H9 (cell line): ENCODE data around the gene THBS1. TPM values are rescaled to one million over a fixed set of nuclear protein-coding genes. Genes with fewer than 3 reads are reported as not detected.

Experiments
- DNase-seq: peaks from one replicate; pipeline ENCODE4 v3.0.0-alpha.2; 2017
- H2AFZ ChIP-seq: one replicate; pipeline ENCODE4 v1.6.1; 2013; ENCODE audit warnings: mild to moderate bottlenecking, low read length, control low read depth, moderate library complexity
- H2AK5ac ChIP-seq: 2 replicates; pipeline ENCODE4 v1.6.1; 2013; ENCODE audit warnings: low read length, control low read depth, mixed read lengths; ENCODE audit not compliant: insufficient read length
- H2BK120ac ChIP-seq: one replicate; pipeline ENCODE4 v1.6.1; 2013; ENCODE audit warnings: low read depth, mild to moderate bottlenecking, low read length, control low read depth, inconsistent platforms; ENCODE audit not compliant: poor library complexity, severe bottlenecking
- H2BK12ac ChIP-seq: 2 replicates; pipeline ENCODE4 v1.6.1; 2013; ENCODE audit warnings: low read length, control low read depth, mixed read lengths, low read depth; ENCODE audit not compliant: insufficient read length
- H2BK15ac ChIP-seq: 2 replicates; pipeline ENCODE4 v1.6.1; 2013; ENCODE audit warnings: low read depth, low read length, control low read depth
- H2BK20ac ChIP-seq: one replicate; pipeline ENCODE4 v1.6.1; 2013; ENCODE audit warnings: low read depth, mild to moderate bottlenecking, low read length, control low read depth, inconsistent platforms; ENCODE audit not compliant: poor library complexity, severe bottlenecking
- H2BK5ac ChIP-seq: 2 replicates; pipeline ENCODE4 v1.6.1; 2013; ENCODE audit warnings: low read length, control low read depth, mixed read lengths; ENCODE audit not compliant: insufficient read length
- H3K14ac ChIP-seq: 2 replicates; pipeline ENCODE4 v1.6.1; 2013; ENCODE audit warnings: low read length, control low read depth; ENCODE audit not compliant: insufficient read depth
- H3K18ac ChIP-seq: 2 replicates; pipeline ENCODE4 v1.6.1; 2013; ENCODE audit warnings: low read depth, mild to moderate bottlenecking, mixed read lengths, low read length, control low read depth; ENCODE audit not compliant: insufficient read length
- H3K23ac ChIP-seq: 2 replicates; pipeline ENCODE4 v1.6.1; 2013; ENCODE audit warnings: low read length, control low read depth, mixed read lengths, low read depth; ENCODE audit not compliant: insufficient read length
- H3K23me2 ChIP-seq: 2 replicates; pipeline ENCODE4 v1.6.1; 2013; ENCODE audit warnings: low read depth, mild to moderate bottlenecking, mixed read lengths, low read length, control low read depth; ENCODE audit not compliant: insufficient read length, poor library complexity, severe bottlenecking
- H3K27ac ChIP-seq: 2 replicates; pipeline ENCODE4 v1.5.1; 2013; ENCODE audit warnings: low read length, control low read depth, mixed read lengths, low read depth; ENCODE audit not compliant: insufficient read length
- H3K27me3 ChIP-seq: 2 replicates; pipeline ENCODE4 v1.6.1; 2013; ENCODE audit warnings: low read length, control low read depth, inconsistent platforms; ENCODE audit not compliant: insufficient read depth
- H3K4ac ChIP-seq: 2 replicates; pipeline ENCODE4 v1.6.1; 2013; ENCODE audit warnings: low read depth, mild to moderate bottlenecking, control low read depth, inconsistent platforms, low read length, moderate library complexity
- H3K4me1 ChIP-seq: 2 replicates; pipeline ENCODE4 v1.6.1; 2013; ENCODE audit warnings: low read length, control low read depth, inconsistent platforms; ENCODE audit not compliant: insufficient read depth
- H3K4me2 ChIP-seq: 2 replicates; pipeline ENCODE4 v1.6.1; 2013; ENCODE audit warnings: low read length, control low read depth, mixed read lengths; ENCODE audit not compliant: insufficient read length, insufficient read depth
- H3K56ac ChIP-seq: 2 replicates; pipeline ENCODE4 v1.6.1; 2013; ENCODE audit warnings: low read depth, mild to moderate bottlenecking, mixed read lengths, low read length, control low read depth; ENCODE audit not compliant: insufficient read length
- H3K79me1 ChIP-seq: 2 replicates; pipeline ENCODE4 v1.6.1; 2013; ENCODE audit warnings: low read depth, mild to moderate bottlenecking, moderate library complexity, low read length, control low read depth, inconsistent platforms; ENCODE audit not compliant: insufficient read depth, poor library complexity, severe bottlenecking
- H3K79me2 ChIP-seq: 2 replicates; pipeline ENCODE4 v1.6.1; 2013; ENCODE audit warnings: low read length, control low read depth, inconsistent platforms; ENCODE audit not compliant: insufficient read depth
- H3K9ac ChIP-seq: 2 replicates; pipeline ENCODE4 v1.6.1; 2013; ENCODE audit warnings: low read length, control low read depth, mixed read lengths; ENCODE audit not compliant: insufficient read length; ENCODE audit errors: extremely low read depth
- H3K9me3 ChIP-seq: one replicate; pipeline ENCODE4 v1.6.1; 2013; ENCODE audit warnings: low read depth, low read length, inconsistent platforms; ENCODE audit not compliant: control insufficient read depth
- H3T11ph ChIP-seq: one replicate; pipeline ENCODE4 v1.6.1; 2013; ENCODE audit warnings: mild to moderate bottlenecking, low read length, control low read depth, inconsistent platforms
- H4K20me1 ChIP-seq: one replicate; pipeline ENCODE4 v1.6.1; 2013; ENCODE audit not compliant: control insufficient read depth, insufficient read length, insufficient read depth
- H4K5ac ChIP-seq: 2 replicates; pipeline ENCODE4 v1.6.1; 2013; ENCODE audit warnings: low read depth, mild to moderate bottlenecking, mixed read lengths, low read length, control low read depth; ENCODE audit not compliant: insufficient read length
- H4K8ac ChIP-seq: replicated peaks from 2 replicates; pipeline ENCODE4 v1.6.1; 2013; ENCODE audit warnings: low read length, control low read depth, mixed read lengths, low read depth; ENCODE audit not compliant: insufficient read length
- H4K91ac ChIP-seq: 2 replicates; pipeline ENCODE4 v1.6.1; 2013; ENCODE audit warnings: low read depth, mild to moderate bottlenecking, moderate library complexity, mixed read lengths, low read length, control low read depth; ENCODE audit not compliant: insufficient read length
- H3K27ac Mint-ChIP-seq, 3 experiments: 2 replicates in 2 of 3; 3 replicates in 1 of 3; pipeline ENCODE4 v1.8.0; 2020 to 2021; ENCODE audit warnings: mixed read lengths in 3 of 3, mild to moderate bottlenecking in 1 of 3, moderate library complexity in 1 of 3
- H3K27me3 Mint-ChIP-seq: 2 replicates; pipeline ENCODE4 v1.8.0; 2021; ENCODE audit warnings: low read depth, mild to moderate bottlenecking, moderate library complexity, mixed read lengths
- H3K36me3 Mint-ChIP-seq, 3 experiments: 2 replicates in 2 of 3; 3 replicates in 1 of 3; pipeline ENCODE4 v1.8.0; 2020 to 2021; ENCODE audit warnings: low read depth in 3 of 3, mixed read lengths in 3 of 3; ENCODE audit not compliant: insufficient read depth in 1 of 3
- H3K4me1 Mint-ChIP-seq, 2 experiments: 2 replicates each; pipeline ENCODE4 v1.8.0; 2020; ENCODE audit warnings: mixed read lengths in 2 of 2
- H3K4me3 Mint-ChIP-seq, 2 experiments: 2 replicates in 1 of 2; 3 replicates in 1 of 2; pipeline ENCODE4 v1.8.0; 2020 to 2021; ENCODE audit warnings: mild to moderate bottlenecking in 2 of 2, mixed read lengths in 2 of 2, moderate library complexity in 1 of 2
- H3K9me3 Mint-ChIP-seq, 2 experiments: 2 replicates in 1 of 2; 3 replicates in 1 of 2; pipeline ENCODE4 v1.8.0; 2020; ENCODE audit warnings: mild to moderate bottlenecking in 2 of 2, mixed read lengths in 2 of 2, moderate library complexity in 1 of 2
- CTCF ChIP-seq: fragments of 200-600 bp; sonication (generic); conservative IDR thresholded peaks from 3 replicates; pipeline ENCODE4 v1.8.0; 2021; ENCODE audit warnings: antibody characterized with exemption, mild to moderate bottlenecking
- WGBS: extraction: QIAGEN DNeasy Blood & Tissue Kit; methylation state at CpG from one replicate; pipeline ENCODE4 v1.1.7; 2013; ENCODE audit warnings: missing lambda C conversion rate, low lambda C conversion rate, mixed read lengths; ENCODE audit not compliant: insufficient read length; ENCODE audit errors: extremely low coverage; 5-methylcytosine and 5-hydroxymethylcytosine counted together
- total RNA-seq: library from RNA; stranded (reverse); gene quantifications from 2 replicates; pipeline ENCODE4 v1.2.1, GENCODE V29; 2021

THBS1 gene
- total RNA-seq, 1 experiment from 2014 or later = 72.1 TPM

DNA sequence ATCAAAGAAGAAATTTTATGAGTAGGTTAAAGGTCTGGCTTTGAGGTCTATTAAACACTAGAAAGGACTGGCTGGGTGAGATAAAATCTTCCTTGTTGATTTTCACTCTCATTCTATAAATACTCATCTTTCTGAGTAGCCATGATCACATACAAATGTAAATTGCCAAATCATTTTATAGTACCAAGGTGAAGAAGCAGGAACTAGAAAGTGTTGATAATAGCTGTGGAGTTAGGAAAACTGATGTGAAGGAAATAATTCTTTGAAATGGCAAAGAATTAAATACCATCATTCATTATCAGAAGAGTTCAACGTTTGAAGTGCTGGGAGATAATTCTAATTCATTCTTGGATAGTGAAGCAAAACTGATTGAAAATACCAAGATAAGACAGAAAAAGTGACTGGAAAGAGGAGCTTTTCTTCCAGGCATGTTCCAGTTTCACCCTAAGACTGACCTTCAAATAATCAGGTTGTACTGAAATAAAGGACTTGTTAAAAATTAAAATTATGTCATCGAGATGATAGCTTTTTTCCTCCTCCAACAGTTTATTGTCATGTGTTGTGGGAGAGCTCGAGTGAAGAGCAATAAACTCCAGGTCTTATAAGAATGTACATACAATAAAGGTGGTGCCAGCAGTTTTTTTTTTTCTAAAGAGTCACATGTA lies 17.4 kb downstream of the THBS1 start:
- Histone ChIP-seq H2AK5ac (no peak overlapping the region), H4K8ac (no peak overlapping the region), H2BK5ac (no peak overlapping the region), H3K4ac (no peak overlapping the region), H2BK12ac (no peak overlapping the region), H2AFZ (no peak overlapping the region), H3K56ac (no peak overlapping the region), H3K79me2 (no peaks in the 10 kb centered on the region), H3K79me1 (no peaks in the 10 kb centered on the region), H3K14ac (no peak overlapping the region), H3K9ac (no peak overlapping the region), H3K9me3 (no peaks in the 10 kb centered on the region), H4K5ac (no peak overlapping the region), H3K27me3 (no peaks in the 10 kb centered on the region), H3K27ac (no peak overlapping the region), H3T11ph (no peak overlapping the region), H2BK15ac (no peak overlapping the region), H3K4me1 (no peaks in the 10 kb centered on the region), H2BK120ac (no peak overlapping the region), H4K20me1 (no peaks in the 10 kb centered on the region), H3K18ac (no peak overlapping the region), H3K4me2 (no peak overlapping the region), H4K91ac (no peak overlapping the region), H3K23ac (no peak overlapping the region), H3K23me2 (no peaks in the 10 kb centered on the region), H2BK20ac (no peak overlapping the region)
- Mint-ChIP-seq H3K27me3 (no peaks in the 10 kb centered on the region), H3K4me3 (no peak overlapping the region), H3K36me3 (peaks cover 12 to 31% (median 28%) of the 10 kb centered on the region in 3 experiments; a peak in 6 of 7 replicates), H3K4me1 (peaks cover 5 to 7% of the 10 kb centered on the region in 2 experiments), H3K27ac (no peak overlapping the region), H3K9me3 (no peaks in the 10 kb centered on the region)
- no CpG with 5 or more reads among the region's 3 CpGs for WGBS
- no peak for DNase-seq
- TF ChIP-seq CTCF = no peak
